Stimulated activated naive CD8-positive, alpha-beta T cell treated with anti-CD3 and anti-CD28 coated beads, Interleukin-15, Interleukin-2, amounts not matched to agents 100 ng/mL and 50 ng/mL, for 24 hours (primary cell): Measurements from ENCODE around the gene RETNLB.

ENCODE experiments used
- H3K27ac Mint-ChIP-seq: one replicate; pipeline ENCODE4 v1.8.0; 2021; ENCODE audit warnings: mild to moderate bottlenecking, mixed read lengths
- H3K27me3 Mint-ChIP-seq: one replicate; pipeline ENCODE4 v1.8.0; 2021; ENCODE audit warnings: mixed read lengths
- H3K36me3 Mint-ChIP-seq: one replicate; pipeline ENCODE4 v1.8.0; 2021; ENCODE audit warnings: low read depth, mixed read lengths
- H3K4me1 Mint-ChIP-seq: one replicate; pipeline ENCODE4 v1.8.0; 2021; ENCODE audit warnings: low read depth, mixed read lengths
- H3K4me3 Mint-ChIP-seq: one replicate; pipeline ENCODE4 v1.8.0; 2021; ENCODE audit warnings: mild to moderate bottlenecking, mixed read lengths
- H3K9me3 Mint-ChIP-seq: one replicate; pipeline ENCODE4 v1.8.0; 2021; ENCODE audit warnings: mixed read lengths

Gene RETNLB

DNA sequence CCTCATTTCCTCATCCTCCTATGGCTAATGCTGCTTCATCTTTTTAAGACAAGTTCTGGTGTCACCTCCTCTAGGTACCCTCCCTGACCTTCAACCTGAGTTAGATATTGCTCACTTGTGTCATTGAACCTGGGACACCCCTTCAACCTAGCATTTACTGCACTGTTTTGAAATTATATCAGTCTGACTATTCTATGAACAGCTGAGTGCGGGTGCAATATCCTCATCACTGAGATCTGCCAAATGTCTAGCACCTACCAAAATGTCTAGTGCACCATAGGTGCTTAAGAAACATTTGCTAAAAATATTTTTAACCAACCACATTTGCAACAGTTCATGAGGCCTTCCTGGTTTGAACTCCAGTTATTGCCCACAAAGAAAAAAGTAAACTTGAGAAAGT, 34.5 kb downstream of the RETNLB start:
- H3K36me3 Mint-ChIP-seq, result no peaks in the 10 kb centered on the region
- no peaks in the 10 kb centered on the region for H3K27me3 Mint-ChIP-seq
- peaks cover 14% of the 10 kb centered on the region for H3K9me3 Mint-ChIP-seq
- H3K27ac Mint-ChIP-seq, result no peak overlapping the region
- no peak overlapping the region for H3K4me3 Mint-ChIP-seq
- no peaks in the 10 kb centered on the region for H3K4me1 Mint-ChIP-seq

DNA sequence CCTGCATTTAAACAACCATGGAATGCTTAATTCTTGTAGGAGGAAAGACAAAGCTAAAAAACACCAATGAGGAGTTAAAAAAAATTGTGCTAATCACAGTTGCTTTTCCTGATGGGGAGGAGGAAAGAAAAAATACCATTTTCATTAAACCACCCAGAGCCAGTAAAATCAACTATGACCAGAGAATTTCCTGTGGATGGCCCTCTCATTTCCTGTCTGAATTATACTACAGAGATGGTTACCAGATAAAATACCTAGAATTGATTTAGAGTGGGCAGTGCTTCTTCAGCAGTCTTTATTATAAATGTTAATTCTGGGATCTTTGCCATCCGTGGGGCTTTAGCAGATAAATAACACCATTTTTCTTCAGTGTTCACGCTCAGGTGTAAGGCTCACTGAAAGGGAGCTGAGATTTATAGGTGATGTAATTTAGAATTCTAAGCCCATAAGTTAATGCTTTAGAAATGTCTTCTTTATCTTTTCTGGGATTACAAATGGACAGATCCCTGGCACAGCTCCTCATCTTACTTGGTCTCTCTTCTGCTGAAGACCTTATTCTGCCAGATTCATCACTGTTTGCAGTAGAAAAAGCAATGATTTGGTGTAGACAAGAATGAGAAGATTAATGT, 37.9 kb downstream of the RETNLB start:
- Mint-ChIP-seq H3K27me3 (no peaks in the 10 kb centered on the region), H3K4me3 (no peak overlapping the region), H3K4me1 (no peaks in the 10 kb centered on the region), H3K9me3 (peaks cover 13% of the 10 kb centered on the region), H3K36me3 (no peaks in the 10 kb centered on the region), H3K27ac (no peak overlapping the region)

DNA sequence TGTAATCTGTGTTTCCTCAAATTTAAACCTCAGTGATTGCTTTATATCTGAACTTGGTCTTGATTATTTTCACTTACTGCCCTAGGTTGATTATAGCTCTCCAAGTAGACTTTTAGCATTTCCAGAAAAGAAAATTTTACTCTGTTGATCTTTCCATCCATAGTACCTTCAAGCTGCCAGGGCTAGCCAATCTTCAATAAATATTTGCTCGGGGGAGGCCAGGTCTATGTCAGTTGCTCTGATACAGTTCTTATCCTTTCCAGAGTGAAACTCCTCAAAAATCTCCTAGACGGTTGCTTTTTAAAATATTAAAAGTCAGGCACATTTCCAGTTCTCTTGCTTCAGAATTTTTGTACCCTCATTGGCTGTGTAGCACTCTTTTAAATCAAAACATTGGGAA, 38.8 kb downstream of the RETNLB start:
- no peak overlapping the region for H3K27ac Mint-ChIP-seq
- no peaks in the 10 kb centered on the region for H3K36me3 Mint-ChIP-seq
- H3K4me3 Mint-ChIP-seq, result no peak overlapping the region
- H3K4me1 Mint-ChIP-seq, result no peaks in the 10 kb centered on the region
- peaks cover 8% of the 10 kb centered on the region for H3K9me3 Mint-ChIP-seq
- H3K27me3 Mint-ChIP-seq, result no peaks in the 10 kb centered on the region

DNA sequence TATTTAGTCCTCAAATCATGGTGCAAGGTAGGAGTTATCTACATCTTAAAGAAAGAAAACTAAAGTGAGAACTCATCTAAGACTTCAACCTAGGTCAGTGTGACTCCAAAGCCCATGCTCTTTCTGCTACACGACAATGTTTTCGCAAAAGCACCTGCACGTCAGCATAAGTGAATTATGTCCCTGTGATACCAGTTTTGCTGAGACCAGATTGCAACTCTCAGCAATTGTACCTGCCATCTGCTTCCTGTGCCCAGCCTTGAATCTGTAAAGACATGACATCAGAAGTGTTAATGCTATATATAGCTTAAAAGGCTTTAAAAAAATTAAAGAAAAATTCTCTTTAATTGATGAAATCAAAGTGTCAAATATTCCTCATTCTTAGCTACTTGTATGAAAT, 43.4 kb downstream of the RETNLB start:
- H3K36me3 Mint-ChIP-seq, result no peaks in the 10 kb centered on the region
- no peaks in the 10 kb centered on the region for H3K4me1 Mint-ChIP-seq
- peaks cover 7% of the 10 kb centered on the region for H3K27me3 Mint-ChIP-seq
- H3K9me3 Mint-ChIP-seq, result no peaks in the 10 kb centered on the region
- H3K4me3 Mint-ChIP-seq, result no peak overlapping the region
- H3K27ac Mint-ChIP-seq, result no peak overlapping the region

DNA sequence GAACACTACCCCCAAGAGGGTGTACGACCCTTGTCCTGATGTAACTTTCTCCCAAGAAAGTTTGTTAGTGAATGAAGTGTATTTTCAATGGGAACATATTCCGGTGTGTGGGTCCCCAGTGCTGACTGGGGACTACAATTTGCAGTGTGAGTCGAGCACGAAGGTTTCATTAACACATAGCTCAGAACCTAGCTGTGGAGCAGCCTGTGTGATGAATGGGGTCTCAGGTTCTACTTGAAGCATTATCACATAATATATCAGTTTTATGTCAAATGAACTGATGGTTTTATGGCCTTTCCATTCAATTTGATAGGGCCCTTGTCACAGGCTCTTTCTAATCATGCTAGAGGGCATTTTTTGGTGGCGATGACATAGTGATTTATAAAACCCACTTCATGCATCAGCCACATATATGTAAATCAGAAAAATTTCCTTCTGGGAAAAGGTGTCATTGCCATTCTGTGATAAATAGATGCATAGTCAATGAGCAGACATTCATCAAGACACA, 44.1 kb downstream of the RETNLB start:
- no peaks in the 10 kb centered on the region for H3K4me1 Mint-ChIP-seq
- no peak overlapping the region for H3K27ac Mint-ChIP-seq
- no peaks in the 10 kb centered on the region for H3K9me3 Mint-ChIP-seq
- H3K36me3 Mint-ChIP-seq, result no peaks in the 10 kb centered on the region
- H3K27me3 Mint-ChIP-seq, result peaks cover 7% of the 10 kb centered on the region
- no peak overlapping the region for H3K4me3 Mint-ChIP-seq
